ENCODE measurements around the gene C22orf31.

The C22orf31 gene

DNA sequence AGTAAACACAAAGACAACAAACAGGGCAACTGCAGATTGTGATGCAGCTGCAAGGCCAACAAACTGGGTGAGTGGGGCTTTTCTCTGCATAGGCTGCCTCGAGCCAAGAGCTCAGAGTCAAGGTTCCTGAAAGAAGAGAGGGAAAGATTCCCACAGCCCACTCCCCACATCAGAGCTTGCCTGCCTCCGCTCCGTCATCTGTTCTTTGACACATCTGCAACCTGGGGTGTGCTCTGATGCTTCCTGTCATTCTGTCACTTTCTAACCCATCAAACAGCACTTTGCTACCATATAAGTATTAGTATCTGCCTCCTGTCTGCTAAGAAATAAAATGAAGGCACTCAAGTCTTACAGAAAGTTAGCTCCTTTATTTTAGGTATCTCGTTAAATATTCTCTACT lies 46.9 kb downstream of the C22orf31 start:
- H3K36me3 ChIP-seq (ENCODE audit: control insufficient read depth in 5 of 5, insufficient read depth in 5 of 5, low read length in 5 of 5) = no peaks in the 10 kb centered on the region
- no peak overlapping the region for H3K27ac ChIP-seq (ENCODE audit: low read depth, low read length)
- H3K4me1 ChIP-seq (ENCODE audit: control insufficient read depth in 5 of 5, insufficient read depth in 5 of 5, low read length in 5 of 5) = peaks cover 0 to 6% (median 0%) of the 10 kb centered on the region in 5 donors
- peaks cover 0 to 5% (median 0%) of the 10 kb centered on the region in 5 donors for H3K9me3 ChIP-seq (ENCODE audit: control insufficient read depth in 5 of 5, low read length in 5 of 5)
- H3K9ac ChIP-seq (ENCODE audit: low read length in 5 of 5) = no peak overlapping the region
- no peak overlapping the region for H3K4me3 ChIP-seq (ENCODE audit: low read depth in 1 of 5, low read length in 5 of 5)
- no peaks in the 10 kb centered on the region for H3K27me3 ChIP-seq (ENCODE audit: control insufficient read depth in 5 of 5, insufficient read depth in 4 of 5, low read length in 5 of 5)

DNA sequence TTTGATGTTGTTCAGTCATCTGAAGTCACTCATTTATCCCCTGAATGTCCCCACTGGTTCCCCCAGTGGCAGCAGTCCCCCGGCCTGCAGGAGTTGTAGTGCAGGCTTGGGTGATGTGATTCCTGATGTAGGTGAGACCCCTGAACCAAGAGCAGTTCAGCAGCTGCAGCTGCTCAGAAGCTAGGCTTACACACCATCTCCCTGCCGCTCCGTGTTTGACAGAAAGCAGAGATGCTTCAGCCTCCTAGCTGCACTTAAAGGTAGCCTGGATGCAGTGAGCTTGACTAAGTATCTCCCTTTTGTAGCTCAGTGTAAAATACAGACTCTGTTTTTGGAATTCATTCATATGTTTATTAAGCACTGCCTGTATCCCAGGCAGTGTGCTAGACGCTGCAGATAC lies 47.3 kb downstream of the C22orf31 start:
- Histone ChIP-seq H3K27me3 (ENCODE audit: control insufficient read depth in 5 of 5, insufficient read depth in 4 of 5, low read length in 5 of 5) (no peaks in the 10 kb centered on the region), H3K9me3 (ENCODE audit: control insufficient read depth in 5 of 5, low read length in 5 of 5) (peaks cover 0 to 5% (median 0%) of the 10 kb centered on the region in 5 donors), H3K4me3 (ENCODE audit: low read depth in 1 of 5, low read length in 5 of 5) (no peak overlapping the region), H3K9ac (ENCODE audit: low read length in 5 of 5) (no peak overlapping the region), H3K36me3 (ENCODE audit: control insufficient read depth in 5 of 5, insufficient read depth in 5 of 5, low read length in 5 of 5) (no peaks in the 10 kb centered on the region), H3K4me1 (ENCODE audit: control insufficient read depth in 5 of 5, insufficient read depth in 5 of 5, low read length in 5 of 5) (peaks cover 0 to 6% (median 0%) of the 10 kb centered on the region in 5 donors), H3K27ac (ENCODE audit: low read depth, low read length) (no peak overlapping the region)

DNA sequence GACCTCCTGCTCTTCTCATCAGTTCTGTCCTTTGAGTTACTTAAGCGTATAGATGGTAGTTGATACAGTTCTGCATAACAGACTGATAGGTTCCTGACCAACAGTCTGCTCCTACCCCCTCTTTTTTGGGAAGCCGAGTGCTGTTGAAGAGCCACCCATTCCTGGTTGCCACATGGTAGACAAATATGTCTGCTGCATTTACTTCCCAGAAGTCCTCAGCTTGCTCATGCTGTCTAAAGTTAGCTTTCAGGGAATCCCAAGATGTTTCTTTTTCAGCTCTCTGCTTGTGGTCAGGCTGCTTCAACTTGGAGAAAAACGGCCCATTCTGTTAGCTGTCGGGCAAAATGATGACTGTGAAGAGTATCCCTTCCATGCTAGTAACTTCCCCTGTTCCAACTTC lies 48.7 kb downstream of the C22orf31 start:
- Histone ChIP-seq H3K27ac (ENCODE audit: low read depth, low read length) (no peak overlapping the region), H3K9me3 (ENCODE audit: control insufficient read depth in 5 of 5, low read length in 5 of 5) (no peaks in the 10 kb centered on the region), H3K4me1 (ENCODE audit: control insufficient read depth in 5 of 5, insufficient read depth in 5 of 5, low read length in 5 of 5) (peaks cover 0 to 6% (median 0%) of the 10 kb centered on the region in 5 donors), H3K4me3 (ENCODE audit: low read depth in 1 of 5, low read length in 5 of 5) (no peak overlapping the region), H3K9ac (ENCODE audit: low read length in 5 of 5) (no peak overlapping the region), H3K27me3 (ENCODE audit: control insufficient read depth in 5 of 5, insufficient read depth in 4 of 5, low read length in 5 of 5) (no peaks in the 10 kb centered on the region), H3K36me3 (ENCODE audit: control insufficient read depth in 5 of 5, insufficient read depth in 5 of 5, low read length in 5 of 5) (no peaks in the 10 kb centered on the region)

DNA sequence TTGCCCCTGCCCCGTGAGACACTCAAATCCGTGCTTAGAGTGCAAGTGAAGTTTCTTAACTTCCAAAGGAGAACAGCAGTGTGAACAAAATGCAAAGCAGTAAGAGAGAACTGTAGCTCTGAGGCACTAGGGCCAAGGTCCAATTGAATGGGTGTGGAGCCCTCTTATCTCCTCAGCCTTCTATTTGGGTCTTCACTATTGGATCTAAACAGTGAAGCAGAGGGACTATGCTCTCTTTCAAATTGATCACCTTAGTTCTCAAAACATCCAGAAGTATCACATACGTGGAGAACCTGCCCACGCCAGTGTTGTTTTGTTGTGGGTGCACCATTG lies 49.6 kb downstream of the C22orf31 start:
- peaks cover 0 to 6% (median 0%) of the 10 kb centered on the region in 5 donors for H3K4me1 ChIP-seq (ENCODE audit: control insufficient read depth in 5 of 5, insufficient read depth in 5 of 5, low read length in 5 of 5)
- H3K36me3 ChIP-seq (ENCODE audit: control insufficient read depth in 5 of 5, insufficient read depth in 5 of 5, low read length in 5 of 5) = no peaks in the 10 kb centered on the region
- H3K9ac ChIP-seq (ENCODE audit: low read length in 5 of 5) = no peak overlapping the region
- no peaks in the 10 kb centered on the region for H3K9me3 ChIP-seq (ENCODE audit: control insufficient read depth in 5 of 5, low read length in 5 of 5)
- no peak overlapping the region for H3K27ac ChIP-seq (ENCODE audit: low read depth, low read length)
- no peaks in the 10 kb centered on the region for H3K27me3 ChIP-seq (ENCODE audit: control insufficient read depth in 5 of 5, insufficient read depth in 4 of 5, low read length in 5 of 5)
- no peak overlapping the region for H3K4me3 ChIP-seq (ENCODE audit: low read depth in 1 of 5, low read length in 5 of 5)

DNA sequence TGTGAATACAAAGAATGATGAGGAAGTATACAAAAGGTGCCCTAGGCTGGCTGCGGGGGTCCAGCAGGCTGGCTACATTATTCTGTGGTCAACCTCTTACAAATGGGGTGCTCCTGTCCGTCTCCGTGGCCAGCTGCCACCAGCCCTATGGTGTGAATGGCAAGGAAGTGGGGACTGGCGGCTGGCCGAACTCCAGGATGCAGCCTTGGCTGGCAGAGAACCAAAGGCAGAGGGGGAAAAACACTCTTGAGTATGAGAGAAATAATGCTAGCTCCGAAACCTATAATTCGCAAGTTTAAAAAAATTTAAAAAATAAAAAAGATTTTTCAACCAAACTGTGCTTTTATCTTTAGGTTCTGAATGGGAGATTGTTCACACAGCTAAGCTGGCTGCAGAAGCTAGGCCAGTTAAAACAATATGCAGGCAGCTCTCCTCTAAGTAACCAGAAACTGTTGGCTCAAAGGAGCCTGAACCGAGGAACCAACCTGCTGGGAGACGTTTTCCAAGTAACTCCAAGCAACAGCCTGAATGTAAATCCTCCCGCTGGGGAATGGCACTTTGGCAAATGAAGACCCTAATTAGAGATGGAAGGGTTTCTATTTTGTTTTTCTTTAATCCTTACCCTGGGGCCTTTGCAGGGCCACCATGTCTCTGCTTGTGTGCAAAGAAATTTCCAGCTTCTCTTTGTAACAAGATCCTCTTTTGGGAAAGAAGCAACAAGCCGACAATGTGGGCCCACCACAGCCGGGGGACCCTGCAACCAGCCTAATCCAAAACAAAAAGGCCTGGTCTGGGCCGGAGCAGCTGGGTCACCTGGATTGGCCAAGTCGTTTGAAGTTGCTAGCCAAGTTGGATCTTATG lies 50.2 kb downstream of the C22orf31 start:
- no peak overlapping the region for H3K4me3 ChIP-seq (ENCODE audit: low read depth in 1 of 5, low read length in 5 of 5)
- no peak overlapping the region for H3K9ac ChIP-seq (ENCODE audit: low read length in 5 of 5)
- H3K36me3 ChIP-seq (ENCODE audit: control insufficient read depth in 5 of 5, insufficient read depth in 5 of 5, low read length in 5 of 5) = no peaks in the 10 kb centered on the region
- no peaks in the 10 kb centered on the region for H3K27me3 ChIP-seq (ENCODE audit: control insufficient read depth in 5 of 5, insufficient read depth in 4 of 5, low read length in 5 of 5)
- H3K27ac ChIP-seq (ENCODE audit: low read depth, low read length) = no peak overlapping the region
- peaks cover 0 to 6% (median 0%) of the 10 kb centered on the region in 5 donors for H3K4me1 ChIP-seq (ENCODE audit: control insufficient read depth in 5 of 5, insufficient read depth in 5 of 5, low read length in 5 of 5)
- H3K9me3 ChIP-seq (ENCODE audit: control insufficient read depth in 5 of 5, low read length in 5 of 5) = no peaks in the 10 kb centered on the region

DNA sequence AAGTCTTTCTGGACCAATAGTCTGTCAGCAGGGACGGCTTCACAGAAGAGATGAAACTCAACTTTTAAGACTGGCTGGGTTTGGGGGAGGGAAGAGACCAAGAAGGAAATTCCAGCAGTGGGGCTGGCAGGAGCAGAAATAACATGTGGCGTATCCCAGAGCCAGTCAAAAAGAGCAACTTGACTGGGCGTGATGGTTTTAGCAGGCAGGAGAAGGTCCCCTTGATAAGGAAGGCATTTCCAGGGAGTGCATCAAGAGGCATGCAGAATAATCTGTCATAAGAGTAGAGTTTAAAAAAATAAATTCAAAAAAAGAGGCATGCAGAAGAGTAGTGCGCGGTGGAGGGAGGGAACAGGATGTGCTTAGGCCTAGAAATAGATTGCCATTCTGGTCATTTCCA lies 52.5 kb downstream of the C22orf31 start:
- Histone ChIP-seq H3K9ac (ENCODE audit: low read length in 5 of 5) (no peak overlapping the region), H3K4me3 (ENCODE audit: low read depth in 1 of 5, low read length in 5 of 5) (no peak overlapping the region)

More for the DNA sequence above, 52.5 kb downstream of the C22orf31 start:
- H3K9me3 ChIP-seq (ENCODE audit: control insufficient read depth in 5 of 5, low read length in 5 of 5) = no peaks in the 10 kb centered on the region
- H3K27me3 ChIP-seq (ENCODE audit: control insufficient read depth in 5 of 5, insufficient read depth in 4 of 5, low read length in 5 of 5) = no peaks in the 10 kb centered on the region
- H3K4me1 ChIP-seq (ENCODE audit: control insufficient read depth in 5 of 5, insufficient read depth in 5 of 5, low read length in 5 of 5) = peaks cover 2 to 15% (median 9%) of the 10 kb centered on the region in 5 donors
- H3K36me3 ChIP-seq (ENCODE audit: control insufficient read depth in 5 of 5, insufficient read depth in 5 of 5, low read length in 5 of 5) = no peaks in the 10 kb centered on the region
- no peak overlapping the region for H3K27ac ChIP-seq (ENCODE audit: low read depth, low read length)
